ENCODE results near the gene REXO1. TPM values are rescaled to one million over a fixed set of nuclear protein-coding genes. Genes with fewer than 3 reads are reported as not detected.

REXO1 gene
- polyA plus RNA-seq, 1 donor, result 29.0 TPM

GRCh38 chr19:1830568-1830967 is 17.7 kb downstream of the REXO1 start:
- no peak for DNase-seq

- no peak for DNase-seq
Observed at GRCh38 chr19:1829958-1830357, 18.3 kb downstream of the REXO1 start.

- DNase-seq, result no peak
Observed at GRCh38 chr19:1828279-1829238, 19.7 kb downstream of the REXO1 start.

- DNase-seq, result no peak
Observed at GRCh38 chr19:1827566-1828278, 20.6 kb downstream of the REXO1 start.

- DNase-seq, result peak; percentile 64
Observed at GRCh38 chr19:1826557-1827521, 21.4 kb downstream of the REXO1 start.

GRCh38 chr19:1825909-1826556 is 22.2 kb downstream of the REXO1 start:
- peak; percentile 81 for DNase-seq

- DNase-seq, result no peak
Observed at GRCh38 chr19:1824252-1824622, 24.0 kb downstream of the REXO1 start.

- DNase-seq, result no peak
Observed at GRCh38 chr19:1823539-1824251, 24.6 kb downstream of the REXO1 start.

GRCh38 chr19:1823020-1823419 is 25.3 kb downstream of the REXO1 start:
- DNase-seq, result no peak

- no peak for DNase-seq
Observed at GRCh38 chr19:1822210-1822609, 26.1 kb downstream of the REXO1 start.

GRCh38 chr19:1819341-1820255 is 28.7 kb downstream of the REXO1 start:
- DNase-seq, result no peak

- DNase-seq, result no peak
Observed at GRCh38 chr19:1818549-1819195, 29.6 kb downstream of the REXO1 start.

GRCh38 chr19:1817553-1818179 is 30.6 kb downstream of the REXO1 start:
- DNase-seq, result no peak

GRCh38 chr19:1816530-1817298 is 31.6 kb downstream of the REXO1 start:
- no peak for DNase-seq

GRCh38 chr19:1815605-1816529 is 32.4 kb downstream of the REXO1 start:
- DNase-seq, result no peak

GRCh38 chr19:1814833-1815604 is 33.3 kb downstream of the REXO1 start:
- no peak for DNase-seq

Data from left kidney (tissue), 2 donors.